IMR-90 (cell line): ENCODE results near the gene ALCAM.

Source experiments
- BHLHE40 ChIP-seq: fragments of 150-350 bp; IDR thresholded peaks from 2 replicates; pipeline ENCODE4 v1.6.1; 2016; ENCODE audit warnings: mild to moderate bottlenecking, low read depth, low read length
- CEBPB ChIP-seq: IDR thresholded peaks from 2 replicates; pipeline ENCODE4 v1.6.1; 2012; ENCODE audit warnings: low read depth, low read length, improper control_type of control experiment
- ELK1 ChIP-seq: fragments of 150-350 bp; IDR thresholded peaks from 2 replicates; pipeline ENCODE4 v1.6.1; 2016; ENCODE audit warnings: low read depth, mild to moderate bottlenecking, low read length, moderate library complexity, borderline replicate concordance
- FOS ChIP-seq: fragments of 150-350 bp; IDR thresholded peaks from 2 replicates; pipeline ENCODE4 v1.6.1; 2016; ENCODE audit warnings: low read depth, low read length
- MAFK ChIP-seq: IDR thresholded peaks from 2 replicates; pipeline ENCODE4 v1.6.1; 2012; ENCODE audit warnings: low read depth, low read length, improper control_type of control experiment
- NFE2L2 ChIP-seq: fragments of 150-350 bp; IDR thresholded peaks from 2 replicates; pipeline ENCODE4 v1.6.1; 2016; ENCODE audit warnings: low read depth, mild to moderate bottlenecking, low read length
- POLR2A ChIP-seq: IDR thresholded peaks from 2 replicates; pipeline ENCODE4 v1.6.1; 2012; ENCODE audit warnings: mild to moderate bottlenecking, low read depth, low read length
- RAD21 ChIP-seq: IDR thresholded peaks from 2 replicates; pipeline ENCODE4 v1.6.1; 2012; ENCODE audit warnings: low read length, improper control_type of control experiment
- RCOR1 ChIP-seq: IDR thresholded peaks from 2 replicates; pipeline ENCODE4 v1.6.1; 2012; ENCODE audit warnings: mild to moderate bottlenecking, low read length, improper control_type of control experiment; ENCODE audit not compliant: insufficient replicate concordance
- RFX5 ChIP-seq: IDR thresholded peaks from 2 replicates; pipeline ENCODE4 v1.8.0; 2012; ENCODE audit warnings: low read depth, mild to moderate bottlenecking, low read length, moderate library complexity
- SMC3 ChIP-seq: fragments of 150-350 bp; IDR thresholded peaks from 2 replicates; pipeline ENCODE4 v1.6.1; 2016; ENCODE audit warnings: low read depth, mild to moderate bottlenecking, antibody characterized with exemption, low read length, moderate library complexity
- USF2 ChIP-seq: fragments of 150-350 bp; IDR thresholded peaks from 2 replicates; pipeline ENCODE4 v1.6.1; 2017; ENCODE audit warnings: mild to moderate bottlenecking, antibody characterized with exemption, low read length, low read depth
- TF ChIP-seq, protein P1 (sequence below): conservative IDR thresholded peaks from 2 replicates; pipeline ENCODE4 v1.5.1; 2012; ENCODE audit warnings: mild to moderate bottlenecking, low read depth, low read length, improper control_type of control experiment

- TF ChIP-seq RFX5 (no peak), RCOR1 (no peak), POLR2A (no peak), CEBPB (no peak), SMC3 (no peak), NFE2L2 (no peak), ELK1 (no peak), BHLHE40 (no peak), USF2 (no peak), FOS (no peak), MAFK (peak; percentile 27; the same call in 1 of the 2 replicates), RAD21 (no peak)
- TF ChIP-seq, protein P1, sequence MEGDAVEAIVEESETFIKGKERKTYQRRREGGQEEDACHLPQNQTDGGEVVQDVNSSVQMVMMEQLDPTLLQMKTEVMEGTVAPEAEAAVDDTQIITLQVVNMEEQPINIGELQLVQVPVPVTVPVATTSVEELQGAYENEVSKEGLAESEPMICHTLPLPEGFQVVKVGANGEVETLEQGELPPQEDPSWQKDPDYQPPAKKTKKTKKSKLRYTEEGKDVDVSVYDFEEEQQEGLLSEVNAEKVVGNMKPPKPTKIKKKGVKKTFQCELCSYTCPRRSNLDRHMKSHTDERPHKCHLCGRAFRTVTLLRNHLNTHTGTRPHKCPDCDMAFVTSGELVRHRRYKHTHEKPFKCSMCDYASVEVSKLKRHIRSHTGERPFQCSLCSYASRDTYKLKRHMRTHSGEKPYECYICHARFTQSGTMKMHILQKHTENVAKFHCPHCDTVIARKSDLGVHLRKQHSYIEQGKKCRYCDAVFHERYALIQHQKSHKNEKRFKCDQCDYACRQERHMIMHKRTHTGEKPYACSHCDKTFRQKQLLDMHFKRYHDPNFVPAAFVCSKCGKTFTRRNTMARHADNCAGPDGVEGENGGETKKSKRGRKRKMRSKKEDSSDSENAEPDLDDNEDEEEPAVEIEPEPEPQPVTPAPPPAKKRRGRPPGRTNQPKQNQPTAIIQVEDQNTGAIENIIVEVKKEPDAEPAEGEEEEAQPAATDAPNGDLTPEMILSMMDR = no peak
Observed at GRCh38 chr3:105414841-105415240, 48.1 kb downstream of the ALCAM start.
